ENCODE results near the gene TOP3A. TPM values are rescaled to one million over a fixed set of nuclear protein-coding genes. Genes with fewer than 3 reads are reported as not detected.

The TOP3A gene
- total and polyA plus RNA-seq, 12 donors, result 17.8 to 59.6 (median 30.0) TPM

GRCh38 chr17:18323507-18324139 is 8.8 kb upstream of the TOP3A start:
- WGBS, 4 donors, result 80 to 90% (median 83%) methylated on average over 3 to 16 of the region's 16 CpGs
- H3K4me1 ChIP-seq (replicated peaks in 1 of 2), result peaks cover 0 to 34% of the 10 kb centered on the region in 2 donors
- H3K27ac ChIP-seq, result no peak overlapping the region
- TF ChIP-seq CTCF (IDR thresholded peaks at IDR 0.05) (no peak), POLR2A (IDR thresholded peaks at IDR 0.05) (no peak)
- peaks cover 0 to 61% of the 10 kb centered on the region in 2 donors for H3K36me3 ChIP-seq (replicated peaks in 1 of 2)
- H3K4me3 ChIP-seq, result no peak overlapping the region
- intact Hi-C loops (cut with DNase I), result no loop called here
- no peaks in the 10 kb centered on the region for H3K27me3 ChIP-seq
- H3K9me3 ChIP-seq (replicated peaks in 1 of 3), result no peaks in the 10 kb centered on the region
- no peak for DNase-seq

- H3K4me1 ChIP-seq (replicated peaks in 1 of 2), result peaks cover 0 to 40% of the 10 kb centered on the region in 2 donors
- WGBS, 4 donors, result 17 to 51% (median 31%) methylated on average over 2 to 3 of the region's 3 CpGs
- H3K4me3 ChIP-seq, result no peak overlapping the region
- peak in 5 of 7 donors; percentile 41 to 62 (median 56) for DNase-seq
- intact Hi-C loops (cut with DNase I), result no loop called here
- no peaks in the 10 kb centered on the region for H3K27me3 ChIP-seq
- no peak overlapping the region for H3K27ac ChIP-seq
- H3K9me3 ChIP-seq (replicated peaks in 1 of 3), result no peaks in the 10 kb centered on the region
- TF ChIP-seq POLR2A (IDR thresholded peaks at IDR 0.05), result no peak
- peak in 1 of 6 experiments; percentile 10 for TF ChIP-seq CTCF (IDR thresholded peaks at IDR 0.05)
- peaks cover 0 to 62% of the 10 kb centered on the region in 2 donors for H3K36me3 ChIP-seq (replicated peaks in 1 of 2)
Observed at GRCh38 chr17:18323007-18323406, 8.2 kb upstream of the TOP3A start.

GRCh38 chr17:18322522-18322921 is 7.7 kb upstream of the TOP3A start:
- Histone ChIP-seq H3K4me1 (replicated peaks in 1 of 2) (peaks cover 0 to 45% of the 10 kb centered on the region in 2 donors), H3K27ac (peak overlapping the region in 1 of 5 donors; percentile 13), H3K36me3 (replicated peaks in 1 of 2) (peaks cover 0 to 64% of the 10 kb centered on the region in 2 donors), H3K9me3 (replicated peaks in 1 of 3) (no peaks in the 10 kb centered on the region), H3K27me3 (no peaks in the 10 kb centered on the region), H3K4me3 (no peak overlapping the region)
- DNase-seq, result no peak
- 70 to 91% (median 78%) methylated on average over 6 to 12 of the region's 12 CpGs for WGBS, 4 donors
- intact Hi-C loops (cut with DNase I), result no loop called here
- TF ChIP-seq CTCF (IDR thresholded peaks at IDR 0.05) (no peak), POLR2A (IDR thresholded peaks at IDR 0.05) (no peak)

GRCh38 chr17:18321309-18321708 is 6.5 kb upstream of the TOP3A start:
- H3K4me1 ChIP-seq (replicated peaks in 1 of 2), result peaks cover 0 to 57% of the 10 kb centered on the region in 2 donors
- intact Hi-C loops (cut with DNase I), result no loop called here

More at GRCh38 chr17:18321309-18321708, 6.5 kb upstream of the TOP3A start:
- Histone ChIP-seq H3K27me3 (no peaks in the 10 kb centered on the region), H3K4me3 (no peak overlapping the region), H3K9me3 (replicated peaks in 1 of 3) (no peaks in the 10 kb centered on the region), H3K36me3 (replicated peaks in 1 of 2) (peaks cover 0 to 61% of the 10 kb centered on the region in 2 donors), H3K27ac (no peak overlapping the region)
- DNase-seq, result no peak
- no peak for TF ChIP-seq POLR2A (IDR thresholded peaks at IDR 0.05)
- no peak for TF ChIP-seq CTCF (IDR thresholded peaks at IDR 0.05)
- WGBS, 4 donors, result 77 to 98% (median 86%) methylated on average over 5 of the region's 5 CpGs
